HG03342 (cell line): ENCODE results near the gene TSC22D4.
A peak's percentile ranks its signal among the peaks of the same experiment; 100 is the strongest.
"Not testable (repeated sequence)": the region's sequence is repeated elsewhere in the genome, so short reads cannot be mapped to it uniquely, and the experiment has no call there.

Experiments
- ATAC-seq: cut with Tn5 transposase; IDR thresholded peaks from one replicate; pipeline ENCODE4 v1.9.1; 2021; ENCODE audit warnings: mild to moderate bottlenecking, moderate library complexity; ENCODE audit not compliant: unreplicated experiment

The TSC22D4 gene

GRCh38 chr7:100478958-100479660 lies at the start of gene TSC22D4:
Gene TSC22D4, minus strand, starts transcription at chr7:100479214. Its CDS starts 1,176 bp downstream, at chr7:100478038.
- ATAC-seq: peak; percentile 60

DNA sequence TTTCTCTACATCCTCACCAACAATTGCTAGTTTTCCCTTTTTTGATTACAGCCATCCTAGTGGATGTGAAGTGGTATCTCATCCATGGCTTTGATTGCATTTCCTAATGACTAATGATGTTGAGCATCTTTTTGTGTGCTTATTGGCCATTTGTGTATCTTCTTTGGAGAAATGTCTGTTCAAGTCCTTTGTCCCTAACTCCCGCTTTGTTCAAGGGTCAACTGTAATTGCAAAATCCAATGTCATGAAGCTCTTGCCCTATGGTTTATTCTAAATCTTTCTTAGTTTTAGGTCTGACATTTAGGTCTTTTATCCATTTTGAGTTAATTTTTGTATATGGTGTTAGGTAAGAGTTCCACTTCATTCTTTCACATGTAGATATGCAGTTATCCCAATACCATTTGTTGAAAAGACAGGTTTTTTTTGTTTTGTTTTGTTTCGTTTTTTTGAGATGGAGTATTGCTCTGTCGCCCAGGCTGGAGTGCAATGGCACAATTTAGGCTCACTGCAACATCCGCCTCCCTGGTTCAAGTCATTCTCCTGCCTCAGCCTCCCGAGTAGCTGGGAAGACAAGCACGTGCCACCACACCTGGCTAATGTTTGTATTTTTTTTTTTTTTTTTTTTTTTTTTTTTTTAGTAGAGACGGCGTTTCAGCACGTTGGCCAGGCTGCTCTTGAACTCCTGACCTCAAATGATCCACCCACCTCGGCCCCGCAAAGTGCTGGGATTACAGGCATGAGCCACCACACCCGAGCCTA lies 49.3 kb upstream of the TSC22D4 start:
- not testable (repeated sequence) for ATAC-seq

GRCh38 chr7:100523192-100523591 lies 44.2 kb upstream of the TSC22D4 start:
- ATAC-seq: not testable (repeated sequence)

GRCh38 chr7:100521909-100522593 lies 43.0 kb upstream of the TSC22D4 start:
- ATAC-seq: not testable (repeated sequence)

GRCh38 chr7:100521076-100521475 lies 42.1 kb upstream of the TSC22D4 start:
- ATAC-seq: no peak

- no peak for ATAC-seq
These were observed 41.1 kb upstream of the TSC22D4 start for GRCh38 chr7:100520138-100520537.

- ATAC-seq: no peak
These were observed 40.6 kb upstream of the TSC22D4 start for GRCh38 chr7:100519580-100519979.

DNA sequence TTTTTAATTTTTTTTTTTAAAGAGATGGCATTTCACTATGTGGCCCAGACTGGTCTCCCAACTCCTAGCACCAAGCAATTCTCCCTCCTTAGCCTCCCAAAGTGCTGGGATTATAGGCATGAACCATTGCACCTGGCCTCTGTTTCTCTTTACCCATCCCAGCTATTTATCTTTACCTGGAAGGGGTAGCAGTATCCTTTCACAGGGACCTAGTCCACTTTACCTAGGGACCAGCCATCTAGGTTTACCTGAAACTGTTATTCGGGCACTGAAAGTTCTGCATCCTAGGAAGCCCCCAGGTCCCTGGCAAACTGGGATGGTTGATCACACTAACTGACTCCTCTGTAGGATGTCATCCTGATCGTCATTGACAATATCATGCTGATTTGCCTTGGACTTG lies 38.3 kb upstream of the TSC22D4 start:
- no peak for ATAC-seq

- no peak for ATAC-seq
These were observed 37.3 kb upstream of the TSC22D4 start for GRCh38 chr7:100516135-100516812.

GRCh38 chr7:100515072-100515532 lies 36.1 kb upstream of the TSC22D4 start:
- ATAC-seq: no peak

DNA sequence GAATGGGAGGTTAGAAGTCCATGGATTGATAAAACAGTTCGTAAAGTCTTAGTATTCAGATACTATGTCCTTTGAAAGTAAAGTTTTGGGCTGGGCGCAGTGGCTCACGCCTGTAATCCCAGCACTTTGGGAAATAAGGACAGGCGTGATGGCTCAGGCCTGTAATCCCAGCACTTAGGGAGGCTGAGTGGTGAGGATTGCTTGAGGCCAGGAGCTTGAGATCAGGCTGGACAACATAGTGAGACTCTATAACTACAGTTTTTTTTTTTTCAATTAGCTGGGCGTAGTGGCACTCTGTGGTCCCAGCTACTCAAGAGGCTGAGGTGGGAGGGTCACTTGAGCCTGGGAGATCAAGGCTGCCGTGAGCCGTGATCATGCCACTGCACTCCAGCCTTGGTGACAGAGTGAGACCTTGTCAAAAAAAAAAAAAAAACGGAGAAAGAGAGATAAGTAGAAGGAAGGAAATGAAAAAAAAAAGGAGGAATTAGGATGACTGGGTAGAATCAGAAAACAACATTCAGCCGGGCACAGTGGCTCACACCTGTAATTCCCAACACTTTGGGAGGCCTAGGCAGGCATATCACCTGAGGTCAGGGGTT lies 34.3 kb upstream of the TSC22D4 start:
- no peak for ATAC-seq

DNA sequence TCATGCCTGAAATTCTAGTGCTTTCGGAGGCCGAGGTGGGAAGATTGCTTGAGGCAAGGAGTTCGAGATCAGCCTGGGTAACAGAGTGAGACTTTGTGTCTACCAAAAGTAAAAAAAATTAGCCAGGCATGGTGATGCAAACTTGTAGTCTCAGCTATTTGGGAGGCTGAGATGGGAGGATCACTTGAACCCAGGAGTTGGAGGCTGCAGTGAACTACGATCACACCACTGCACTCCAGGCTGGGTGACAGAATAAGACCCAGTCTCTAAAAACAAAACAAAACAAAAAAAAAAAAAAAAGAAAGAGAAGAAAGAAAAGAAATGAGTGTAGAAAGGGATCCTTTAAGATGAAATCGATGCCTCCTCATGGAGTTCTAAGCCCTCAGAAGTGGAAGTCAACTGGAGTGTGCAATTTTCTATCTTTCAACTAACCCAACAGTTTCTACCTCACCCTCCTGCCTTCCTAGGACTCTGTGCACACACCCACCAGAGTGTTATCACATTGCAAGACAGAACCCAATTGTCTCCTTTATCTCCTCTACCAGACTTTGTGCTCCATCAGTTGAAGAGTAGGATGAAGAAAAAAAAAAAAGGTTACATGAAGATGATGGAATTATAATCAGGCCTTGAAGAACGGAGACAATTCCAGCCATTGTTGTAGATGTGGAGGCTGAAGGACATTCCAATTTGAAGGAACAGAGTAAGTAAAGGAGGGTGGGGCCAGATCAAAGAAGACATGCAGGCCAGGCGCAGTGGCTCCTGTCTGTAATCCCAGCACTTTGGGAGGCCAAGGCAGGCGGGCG lies 31.6 kb upstream of the TSC22D4 start:
- ATAC-seq: no peak

GRCh38 chr7:100509231-100509630 lies 30.2 kb upstream of the TSC22D4 start:
- ATAC-seq: no peak

GRCh38 chr7:100506356-100506923 lies 27.4 kb upstream of the TSC22D4 start:
- no peak for ATAC-seq

- no peak for ATAC-seq
These were observed 26.0 kb upstream of the TSC22D4 start for GRCh38 chr7:100504887-100505611.

GRCh38 chr7:100504031-100504430 lies 25.0 kb upstream of the TSC22D4 start:
- ATAC-seq: not testable (repeated sequence)

- not testable (repeated sequence) for ATAC-seq
These were observed 21.7 kb upstream of the TSC22D4 start for GRCh38 chr7:100500743-100501142.

DNA sequence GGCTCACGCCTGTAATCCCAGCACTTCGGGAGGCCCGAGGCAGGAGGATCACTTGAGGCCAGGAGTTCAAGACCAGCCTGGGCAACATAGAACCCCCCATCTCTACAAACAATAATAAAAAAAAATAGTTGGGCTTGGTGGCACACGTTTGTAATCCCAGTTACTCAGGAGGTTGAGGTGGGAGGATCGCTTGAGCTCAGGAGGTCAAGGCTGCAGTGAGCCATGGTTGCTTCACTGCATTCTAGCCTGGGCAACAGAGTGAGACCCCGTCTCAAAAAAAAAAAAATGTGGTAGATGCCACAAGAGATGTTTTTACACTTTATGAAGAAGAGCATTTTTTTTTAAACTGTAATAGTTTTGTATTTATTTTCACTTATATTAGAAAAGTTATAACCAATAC lies 17.5 kb upstream of the TSC22D4 start:
- no peak for ATAC-seq
